GM21360 (cell line): Measurements from ENCODE around the gene ZNF785.
"Not testable (repeated sequence)": the region's sequence is repeated elsewhere in the genome, so short reads cannot be mapped to it uniquely, and the experiment has no call there.

Source experiments
- ATAC-seq: cut with Tn5 transposase; IDR thresholded peaks from one replicate; pipeline ENCODE4 v1.9.1; 2021; ENCODE audit warnings: mild to moderate bottlenecking, moderate library complexity; ENCODE audit not compliant: unreplicated experiment

Gene ZNF785

GRCh38 chr16:30585400-30586191 lies at the start of gene ZNF785:
Gene ZNF785, minus strand, starts transcription at chr16:30585697. Its CDS starts 86 bp downstream, at chr16:30585611.
- peak; percentile 73 for ATAC-seq

GRCh38 chr16:30633526-30633925 lies 48.0 kb upstream of the ZNF785 start:
- no peak for ATAC-seq

- ATAC-seq: not testable (repeated sequence)
These were observed 47.0 kb upstream of the ZNF785 start for GRCh38 chr16:30632454-30632853.

GRCh38 chr16:30628628-30629540 lies 43.4 kb upstream of the ZNF785 start:
- no peak for ATAC-seq

GRCh38 chr16:30626236-30626635 lies 40.7 kb upstream of the ZNF785 start:
- ATAC-seq: no peak

- no peak for ATAC-seq
These were observed 38.2 kb upstream of the ZNF785 start for GRCh38 chr16:30623536-30624283.

- no peak for ATAC-seq
These were observed 37.0 kb upstream of the ZNF785 start for GRCh38 chr16:30622455-30623032.

GRCh38 chr16:30621765-30622164 lies 36.3 kb upstream of the ZNF785 start:
- no peak for ATAC-seq

- no peak for ATAC-seq
These were observed 34.7 kb upstream of the ZNF785 start for GRCh38 chr16:30620169-30620568.

- ATAC-seq: no peak
These were observed 34.1 kb upstream of the ZNF785 start for GRCh38 chr16:30619638-30620037.

GRCh38 chr16:30619202-30619601 lies 33.7 kb upstream of the ZNF785 start:
- ATAC-seq: no peak

- ATAC-seq: no peak
These were observed 30.0 kb upstream of the ZNF785 start for GRCh38 chr16:30615358-30616091.

- ATAC-seq: peak; percentile 69
These were observed 24.7 kb upstream of the ZNF785 start, which contains the start of gene ZNF689 for GRCh38 chr16:30609926-30610839. Gene ZNF689, minus strand, starts transcription at chr16:30610389. Its CDS starts 348 bp downstream, at chr16:30610041.

GRCh38 chr16:30609002-30609925 lies 23.8 kb upstream of the ZNF785 start:
- ATAC-seq: peak; percentile 30

- no peak for ATAC-seq
These were observed 20.5 kb upstream of the ZNF785 start for GRCh38 chr16:30606004-30606403.

- no peak for ATAC-seq
These were observed 19.7 kb upstream of the ZNF785 start for GRCh38 chr16:30605158-30605557.

- no peak for ATAC-seq
These were observed 18.9 kb upstream of the ZNF785 start for GRCh38 chr16:30604316-30604947.
